ENCODE data around the gene SLC8A1. TPM values are rescaled to one million over a fixed set of nuclear protein-coding genes. Genes with fewer than 3 reads are reported as not detected.

Gene SLC8A1
- total and polyA plus RNA-seq, 2 donors from 2014 or later: 12.9 to 33.9 TPM

DNA sequence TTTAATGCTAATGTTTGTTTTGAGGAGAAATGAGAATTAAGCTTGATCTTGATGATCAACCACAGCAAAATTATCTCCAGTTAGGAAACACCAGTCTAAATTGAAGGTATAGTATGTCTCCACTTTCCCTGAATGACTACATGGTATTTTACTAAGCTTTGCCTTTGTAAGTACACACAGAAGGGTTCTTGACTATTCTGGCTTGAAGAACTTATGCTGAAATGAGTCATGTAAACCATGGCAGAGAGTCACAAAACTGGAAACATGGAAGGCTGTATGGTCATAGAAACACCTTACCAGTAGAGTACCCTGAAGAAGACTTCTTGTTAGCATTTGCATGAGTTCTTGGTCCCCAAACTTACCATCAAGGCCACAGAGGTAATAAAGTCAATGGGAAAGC is 250.5 kb downstream of the SLC8A1 start:
- H3K4me3 ChIP-seq (ENCODE audit: low read length in 3 of 3): no peak overlapping the region
- no peak overlapping the region for H3K27ac ChIP-seq (ENCODE audit: low read depth in 2 of 2, low read length in 2 of 2)
- intact Hi-C loops (cut with DNase I): no loop called here
- FAIRE-seq (no peak), DNase-seq (no peak)
- no peaks in the 10 kb centered on the region for H3K9me3 ChIP-seq (ENCODE audit: control insufficient read depth in 2 of 3, insufficient read depth in 1 of 3, low read length in 3 of 3)
- TF ChIP-seq, protein P1, sequence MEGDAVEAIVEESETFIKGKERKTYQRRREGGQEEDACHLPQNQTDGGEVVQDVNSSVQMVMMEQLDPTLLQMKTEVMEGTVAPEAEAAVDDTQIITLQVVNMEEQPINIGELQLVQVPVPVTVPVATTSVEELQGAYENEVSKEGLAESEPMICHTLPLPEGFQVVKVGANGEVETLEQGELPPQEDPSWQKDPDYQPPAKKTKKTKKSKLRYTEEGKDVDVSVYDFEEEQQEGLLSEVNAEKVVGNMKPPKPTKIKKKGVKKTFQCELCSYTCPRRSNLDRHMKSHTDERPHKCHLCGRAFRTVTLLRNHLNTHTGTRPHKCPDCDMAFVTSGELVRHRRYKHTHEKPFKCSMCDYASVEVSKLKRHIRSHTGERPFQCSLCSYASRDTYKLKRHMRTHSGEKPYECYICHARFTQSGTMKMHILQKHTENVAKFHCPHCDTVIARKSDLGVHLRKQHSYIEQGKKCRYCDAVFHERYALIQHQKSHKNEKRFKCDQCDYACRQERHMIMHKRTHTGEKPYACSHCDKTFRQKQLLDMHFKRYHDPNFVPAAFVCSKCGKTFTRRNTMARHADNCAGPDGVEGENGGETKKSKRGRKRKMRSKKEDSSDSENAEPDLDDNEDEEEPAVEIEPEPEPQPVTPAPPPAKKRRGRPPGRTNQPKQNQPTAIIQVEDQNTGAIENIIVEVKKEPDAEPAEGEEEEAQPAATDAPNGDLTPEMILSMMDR (IDR thresholded peaks at IDR 0.05; ENCODE audit: borderline replicate concordance, extremely low read depth, insufficient read depth): no peak
- no peaks in the 10 kb centered on the region for H3K27me3 ChIP-seq (ENCODE audit: control insufficient read depth, insufficient read depth, low read length)
- no peak overlapping the region for H3K9ac ChIP-seq (ENCODE audit: low read length in 3 of 3)
- H3K4me1 ChIP-seq (ENCODE audit: control insufficient read depth in 2 of 3, insufficient read depth in 2 of 3, low read depth in 1 of 3, low read length in 3 of 3): no peaks in the 10 kb centered on the region
- no peaks in the 10 kb centered on the region for H3K36me3 ChIP-seq (ENCODE audit: control insufficient read depth in 2 of 3, insufficient read depth in 3 of 3, low read length in 3 of 3)

DNA sequence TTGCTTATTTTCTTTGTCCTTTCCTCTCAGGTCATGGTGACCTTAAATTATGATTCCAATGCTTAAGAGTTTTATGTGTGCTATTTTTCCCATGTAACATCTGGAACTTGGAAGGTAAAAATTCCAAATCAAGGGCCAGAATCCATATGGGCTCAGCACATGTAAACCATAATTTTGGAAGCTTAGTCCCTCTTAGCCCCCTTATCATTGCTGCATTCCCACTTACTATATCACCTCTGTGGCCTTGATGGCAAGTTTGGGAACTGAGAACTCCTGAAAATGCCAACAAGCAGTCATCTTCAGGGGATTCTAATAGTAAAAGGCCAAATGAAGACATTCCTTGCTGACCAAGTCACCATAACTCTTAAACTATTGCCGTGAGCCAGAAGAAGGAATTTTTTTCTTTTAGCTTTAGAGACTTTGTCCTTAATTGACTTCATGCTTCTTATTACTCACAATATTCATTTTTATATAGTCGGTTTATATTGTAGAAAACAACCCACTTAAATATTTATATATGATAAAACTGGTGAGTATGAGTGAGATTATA is 251.4 kb downstream of the SLC8A1 start:
- Histone ChIP-seq H3K9ac (ENCODE audit: low read length in 3 of 3) (no peak overlapping the region), H3K27ac (ENCODE audit: low read depth in 2 of 2, low read length in 2 of 2) (no peak overlapping the region), H3K27me3 (ENCODE audit: control insufficient read depth, insufficient read depth, low read length) (no peaks in the 10 kb centered on the region), H3K9me3 (ENCODE audit: control insufficient read depth in 2 of 3, insufficient read depth in 1 of 3, low read length in 3 of 3) (no peaks in the 10 kb centered on the region), H3K36me3 (ENCODE audit: control insufficient read depth in 2 of 3, insufficient read depth in 3 of 3, low read length in 3 of 3) (no peaks in the 10 kb centered on the region), H3K4me3 (ENCODE audit: low read length in 3 of 3) (no peak overlapping the region), H3K4me1 (ENCODE audit: control insufficient read depth in 2 of 3, insufficient read depth in 2 of 3, low read depth in 1 of 3, low read length in 3 of 3) (no peaks in the 10 kb centered on the region)
- intact Hi-C loops (cut with DNase I): no loop called here
- DNase-seq: no peak
- TF ChIP-seq, protein P1 (IDR thresholded peaks at IDR 0.05; ENCODE audit: borderline replicate concordance, extremely low read depth, insufficient read depth): no peak
- FAIRE-seq: no peak

DNA sequence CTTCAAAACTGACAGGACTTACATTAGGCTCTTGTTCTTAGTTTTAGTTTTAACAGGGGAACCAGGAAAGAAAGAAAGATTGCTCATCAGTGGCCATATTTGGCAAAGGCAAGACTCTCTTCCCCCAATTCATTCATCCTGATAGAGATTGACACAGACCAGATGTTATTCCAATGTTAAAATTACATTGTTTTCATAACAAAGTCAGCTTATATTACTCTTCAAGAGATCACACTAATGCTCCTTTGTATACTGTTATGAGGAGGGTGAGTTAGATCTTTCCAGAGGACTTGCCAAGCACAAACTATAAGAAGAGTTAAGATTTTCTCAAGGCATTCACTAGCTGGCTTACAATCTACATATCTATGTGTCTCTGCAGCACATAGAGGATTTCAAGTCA is 252.1 kb downstream of the SLC8A1 start:
- H3K4me1 ChIP-seq (ENCODE audit: control insufficient read depth in 2 of 3, insufficient read depth in 2 of 3, low read depth in 1 of 3, low read length in 3 of 3): no peaks in the 10 kb centered on the region
- no peak for FAIRE-seq
- H3K4me3 ChIP-seq (ENCODE audit: low read length in 3 of 3): no peak overlapping the region
- no peak overlapping the region for H3K27ac ChIP-seq (ENCODE audit: low read depth in 2 of 2, low read length in 2 of 2)
- no peak overlapping the region for H3K9ac ChIP-seq (ENCODE audit: low read length in 3 of 3)
- intact Hi-C loops (cut with DNase I): no loop called here
- no peak for DNase-seq
- no peaks in the 10 kb centered on the region for H3K36me3 ChIP-seq (ENCODE audit: control insufficient read depth in 2 of 3, insufficient read depth in 3 of 3, low read length in 3 of 3)
- TF ChIP-seq, protein P1 (IDR thresholded peaks at IDR 0.05; ENCODE audit: borderline replicate concordance, extremely low read depth, insufficient read depth): no peak
- no peaks in the 10 kb centered on the region for H3K9me3 ChIP-seq (ENCODE audit: control insufficient read depth in 2 of 3, insufficient read depth in 1 of 3, low read length in 3 of 3)
- H3K27me3 ChIP-seq (ENCODE audit: control insufficient read depth, insufficient read depth, low read length): no peaks in the 10 kb centered on the region

DNA sequence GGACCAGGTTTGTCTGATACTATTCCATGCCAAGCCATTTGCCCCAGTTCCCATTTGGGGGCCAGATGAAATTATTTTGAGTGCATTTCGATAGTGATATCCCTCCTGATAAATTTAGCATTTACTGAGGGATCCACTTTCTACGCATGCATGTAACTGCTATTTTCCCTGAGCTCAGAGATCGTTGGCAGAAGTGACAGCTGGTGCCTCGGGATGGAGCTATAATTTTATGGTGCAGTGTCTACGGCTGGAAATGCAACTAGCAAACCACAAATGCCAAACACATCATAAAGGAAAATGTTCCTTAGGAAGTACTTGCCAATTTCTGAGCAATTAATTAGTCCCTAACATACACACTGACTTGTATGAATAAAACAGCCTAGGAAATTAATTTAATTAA is 254.8 kb downstream of the SLC8A1 start:
- no peaks in the 10 kb centered on the region for H3K9me3 ChIP-seq (ENCODE audit: control insufficient read depth in 2 of 3, insufficient read depth in 1 of 3, low read length in 3 of 3)
- H3K9ac ChIP-seq (ENCODE audit: low read length in 3 of 3): no peak overlapping the region
- H3K36me3 ChIP-seq (ENCODE audit: control insufficient read depth in 2 of 3, insufficient read depth in 3 of 3, low read length in 3 of 3): no peaks in the 10 kb centered on the region
- FAIRE-seq (no peak), DNase-seq (no peak)
- TF ChIP-seq, protein P1 (IDR thresholded peaks at IDR 0.05; ENCODE audit: borderline replicate concordance, extremely low read depth, insufficient read depth): no peak
- no peak overlapping the region for H3K27ac ChIP-seq (ENCODE audit: low read depth in 2 of 2, low read length in 2 of 2)
- no peaks in the 10 kb centered on the region for H3K27me3 ChIP-seq (ENCODE audit: control insufficient read depth, insufficient read depth, low read length)
- intact Hi-C loops (cut with DNase I): no loop called here
- H3K4me3 ChIP-seq (ENCODE audit: low read length in 3 of 3): no peak overlapping the region
- H3K4me1 ChIP-seq (ENCODE audit: control insufficient read depth in 2 of 3, insufficient read depth in 2 of 3, low read depth in 1 of 3, low read length in 3 of 3): no peaks in the 10 kb centered on the region

All from kidney (tissue), 14 donors.